Measurements from ENCODE around the gene CAND1. TPM values are rescaled to one million over a fixed set of nuclear protein-coding genes. Genes with fewer than 3 reads are reported as not detected.
A peak's percentile ranks its signal among the peaks of the same experiment; 100 is the strongest.

The CAND1 gene
- total RNA-seq, 1 donor from 2014 or later = 166 TPM

- peak overlapping the region; percentile 100 for H3K27ac Mint-ChIP-seq (ENCODE audit: unreplicated experiment)
- peaks cover 53% of the 10 kb centered on the region for H3K4me1 Mint-ChIP-seq (ENCODE audit: low read depth)
- H3K4me3 Mint-ChIP-seq (ENCODE audit: unreplicated experiment) = peak overlapping the region; percentile 85
- peaks cover 2% of the 10 kb centered on the region for H3K36me3 Mint-ChIP-seq (ENCODE audit: low read depth)
- no peak for DNase-seq (ENCODE audit: low spot score)
- TF ChIP-seq CTCF (IDR thresholded peaks at IDR 0.05) = no peak
- no peaks in the 10 kb centered on the region for H3K27me3 Mint-ChIP-seq (ENCODE audit: low read depth)
- peaks cover 2% of the 10 kb centered on the region for H3K9me3 Mint-ChIP-seq (ENCODE audit: low read depth)
Measured at GRCh38 chr12:67270622-67271021, 1.5 kb downstream of the CAND1 start.

- Mint-ChIP-seq H3K27me3 (ENCODE audit: low read depth) (no peaks in the 10 kb centered on the region), H3K4me1 (ENCODE audit: low read depth) (peaks cover 67% of the 10 kb centered on the region), H3K9me3 (ENCODE audit: low read depth) (no peaks in the 10 kb centered on the region), H3K27ac (ENCODE audit: unreplicated experiment) (peak overlapping the region; percentile 100), H3K4me3 (ENCODE audit: unreplicated experiment) (no peak overlapping the region), H3K36me3 (ENCODE audit: low read depth) (no peaks in the 10 kb centered on the region)
- TF ChIP-seq CTCF (IDR thresholded peaks at IDR 0.05) = no peak
- no peak for DNase-seq (ENCODE audit: low spot score)
Measured at GRCh38 chr12:67271976-67272375, 2.8 kb downstream of the CAND1 start.

GRCh38 chr12:67274186-67274585 lies 5.0 kb downstream of the CAND1 start:
- peak overlapping the region; percentile 73 for H3K27ac Mint-ChIP-seq (ENCODE audit: unreplicated experiment)
- DNase-seq (ENCODE audit: low spot score) = no peak
- H3K9me3 Mint-ChIP-seq (ENCODE audit: low read depth) = no peaks in the 10 kb centered on the region
- TF ChIP-seq CTCF (IDR thresholded peaks at IDR 0.05) = no peak
- peaks cover 74% of the 10 kb centered on the region for H3K4me1 Mint-ChIP-seq (ENCODE audit: low read depth)
- no peak overlapping the region for H3K4me3 Mint-ChIP-seq (ENCODE audit: unreplicated experiment)
- no peaks in the 10 kb centered on the region for H3K36me3 Mint-ChIP-seq (ENCODE audit: low read depth)
- no peaks in the 10 kb centered on the region for H3K27me3 Mint-ChIP-seq (ENCODE audit: low read depth)

- Mint-ChIP-seq H3K27me3 (ENCODE audit: low read depth) (no peaks in the 10 kb centered on the region), H3K4me3 (ENCODE audit: unreplicated experiment) (no peak overlapping the region), H3K9me3 (ENCODE audit: low read depth) (no peaks in the 10 kb centered on the region), H3K4me1 (ENCODE audit: low read depth) (peaks cover 76% of the 10 kb centered on the region), H3K36me3 (ENCODE audit: low read depth) (no peaks in the 10 kb centered on the region), H3K27ac (ENCODE audit: unreplicated experiment) (peak overlapping the region; percentile 11)
- no peak for TF ChIP-seq CTCF (IDR thresholded peaks at IDR 0.05)
- no peak for DNase-seq (ENCODE audit: low spot score)
Measured at GRCh38 chr12:67275380-67275913, 6.3 kb downstream of the CAND1 start.

GRCh38 chr12:67276421-67276820 lies 7.3 kb downstream of the CAND1 start:
- peak overlapping the region; percentile 62 for H3K27ac Mint-ChIP-seq (ENCODE audit: unreplicated experiment)
- DNase-seq (ENCODE audit: low spot score) = no peak

More at GRCh38 chr12:67276421-67276820, 7.3 kb downstream of the CAND1 start:
- Mint-ChIP-seq H3K4me1 (ENCODE audit: low read depth) (peaks cover 74% of the 10 kb centered on the region), H3K4me3 (ENCODE audit: unreplicated experiment) (no peak overlapping the region), H3K36me3 (ENCODE audit: low read depth) (no peaks in the 10 kb centered on the region), H3K27me3 (ENCODE audit: low read depth) (no peaks in the 10 kb centered on the region), H3K9me3 (ENCODE audit: low read depth) (no peaks in the 10 kb centered on the region)
- no peak for TF ChIP-seq CTCF (IDR thresholded peaks at IDR 0.05)

All from chondrocyte (in vitro differentiated cells).